NCI-H2196 (cell line): Measurements from ENCODE around the gene PHYKPL.

Experiments used
- DNase-seq: peaks from one replicate; lab custom pipeline; 2025; ENCODE audit not compliant: unreplicated experiment; lab: John Stamatoyannopoulos, UW

PHYKPL gene

DNA sequence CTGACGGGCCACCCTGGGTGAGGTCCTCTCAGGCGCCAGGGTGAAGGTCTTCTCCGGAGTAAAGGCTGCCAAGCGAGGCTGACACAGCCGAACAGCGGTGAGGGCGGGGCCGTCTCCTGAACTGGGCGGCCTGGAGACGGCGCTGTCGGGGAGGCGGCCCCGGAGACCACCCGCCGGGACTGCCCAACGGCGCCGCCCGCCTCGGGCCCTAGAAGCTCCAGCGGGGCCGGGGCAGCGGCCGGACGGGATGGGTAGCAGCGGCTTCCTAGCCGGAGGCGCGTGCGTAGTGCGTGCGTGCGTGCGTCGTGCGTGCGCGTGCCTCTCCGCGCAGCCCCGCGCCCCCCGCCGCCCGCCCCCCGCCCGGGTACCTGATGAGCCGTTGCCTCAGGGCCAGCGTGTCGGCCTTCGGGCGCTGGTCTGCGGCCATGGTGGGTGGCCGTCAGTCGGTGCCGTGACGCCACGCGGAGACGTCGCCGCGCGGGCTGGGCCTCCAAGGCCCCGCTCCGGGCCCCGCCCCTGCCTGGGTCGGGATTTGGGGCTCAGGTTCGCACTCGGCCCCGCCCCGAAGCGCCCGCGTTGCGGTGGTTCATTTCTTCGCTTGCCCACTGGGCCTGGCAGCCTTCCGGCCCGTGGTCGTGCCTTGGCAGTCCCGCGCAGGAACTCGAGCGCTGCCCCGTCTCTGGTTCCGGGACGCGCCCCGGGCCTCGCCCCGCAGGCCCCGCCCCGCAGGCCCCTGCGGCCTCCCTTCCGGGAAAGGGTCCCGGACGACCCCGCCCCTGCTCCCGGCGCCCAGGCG lies at the start of gene PHYKPL:
Gene PHYKPL (minus strand): TSS at position 679 of the 796 bp plus-strand sequence. CDS start 252 bp downstream, at position 427.
- DNase-seq, result peak; percentile 82

DNA sequence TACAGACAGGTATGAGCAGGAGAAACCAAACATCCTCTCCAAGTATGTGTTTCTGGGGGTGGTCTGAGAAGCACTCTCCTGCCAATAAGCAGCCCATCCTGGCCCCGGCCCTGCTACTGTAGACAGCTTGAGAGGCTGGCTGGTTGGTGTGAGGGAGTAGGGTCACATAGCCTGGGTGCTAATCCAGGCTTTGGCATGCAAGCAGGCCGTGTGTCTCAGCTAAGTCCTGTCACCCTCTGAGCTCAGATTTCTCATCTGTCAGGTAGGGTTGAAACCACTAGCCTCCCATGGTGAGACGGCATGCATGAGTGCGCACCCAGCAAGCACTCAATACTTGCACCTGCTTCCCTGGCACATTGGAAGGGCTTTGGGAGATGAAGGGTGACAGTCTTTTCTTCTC lies 49.8 kb upstream of the PHYKPL start:
- DNase-seq, result no peak

GRCh38 chr5:178281331-178281730 lies 48.7 kb upstream of the PHYKPL start:
- DNase-seq, result no peak

GRCh38 chr5:178280631-178281030 lies 48.0 kb upstream of the PHYKPL start:
- DNase-seq, result no peak

- peak; percentile 92 for DNase-seq
These were observed 47.3 kb upstream of the PHYKPL start for GRCh38 chr5:178279723-178280438.

DNA sequence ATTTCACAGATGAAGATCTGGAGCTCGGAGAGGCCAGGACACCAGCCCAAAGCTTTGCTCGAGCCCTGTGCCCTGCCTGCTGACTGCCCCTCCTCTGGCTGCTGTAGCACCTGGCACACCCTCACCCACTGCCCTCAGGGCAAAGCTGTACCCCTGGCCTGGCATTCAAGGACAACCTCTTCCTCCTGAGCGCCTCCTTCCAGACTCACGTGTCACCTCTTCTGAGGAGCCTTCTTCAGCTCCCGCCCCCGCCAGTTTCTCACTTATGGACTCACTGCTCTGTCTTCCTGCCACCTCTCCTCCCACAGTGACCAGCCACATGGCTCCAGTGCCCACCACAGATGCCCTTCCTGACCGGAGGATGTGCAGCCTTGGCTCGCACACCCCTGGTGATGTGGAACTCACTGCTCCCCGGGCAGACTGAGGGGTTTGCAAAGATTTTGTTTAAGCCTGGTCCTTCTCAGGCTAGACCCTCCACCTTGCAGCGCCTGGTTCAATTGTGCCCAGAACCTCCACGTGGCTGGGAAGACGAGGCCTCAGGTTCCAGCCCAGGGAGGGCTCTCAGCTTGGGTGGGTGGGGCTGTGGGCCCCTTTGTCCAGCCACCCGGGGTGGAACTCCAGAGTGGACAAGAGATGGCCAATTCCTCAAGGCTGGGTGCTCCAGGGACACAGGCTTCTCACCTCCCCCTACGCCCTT lies 46.6 kb upstream of the PHYKPL start:
- DNase-seq, result no peak

GRCh38 chr5:178278358-178279023 lies 45.9 kb upstream of the PHYKPL start:
- DNase-seq, result no peak

DNA sequence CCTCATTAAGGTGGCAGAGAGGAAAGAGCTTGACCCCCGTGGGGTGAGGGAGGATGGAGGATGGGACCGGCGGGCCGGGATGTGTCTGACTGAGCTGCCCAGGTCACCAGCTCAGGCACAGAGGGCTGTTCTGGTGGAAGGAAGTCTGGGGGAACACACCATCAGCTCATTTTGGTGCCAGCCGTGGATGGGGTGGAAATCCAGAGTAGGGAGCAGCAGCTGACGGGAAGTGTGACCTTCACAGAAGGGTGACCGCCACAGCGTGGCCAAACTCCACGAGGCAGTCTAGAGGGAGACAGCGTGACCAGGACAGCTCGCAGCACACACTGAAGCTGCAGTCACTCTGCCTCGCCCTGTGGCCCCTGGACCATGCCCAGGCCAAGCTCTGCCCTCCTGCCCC lies 45.3 kb upstream of the PHYKPL start:
- no peak for DNase-seq

DNA sequence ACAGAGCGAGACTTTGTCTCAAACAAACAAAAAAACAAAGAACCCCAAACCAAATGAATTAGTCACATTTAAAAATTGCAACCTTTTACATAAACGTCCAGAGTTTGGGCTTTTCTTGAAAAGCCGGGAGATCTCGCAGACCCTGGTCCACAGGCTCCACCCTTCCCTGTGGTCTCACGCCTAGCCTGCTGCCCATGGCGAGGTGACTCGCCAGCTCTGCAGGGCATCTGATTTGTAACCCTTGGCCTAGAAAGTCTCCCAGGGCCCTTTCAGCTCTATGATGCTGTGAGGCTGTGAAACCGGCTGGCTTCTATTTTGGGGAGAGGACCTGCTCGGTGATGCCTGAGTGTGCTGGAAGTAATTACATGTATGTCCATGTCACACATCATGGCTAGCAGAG lies 44.7 kb upstream of the PHYKPL start:
- DNase-seq, result no peak

GRCh38 chr5:178274781-178275537 lies 42.4 kb upstream of the PHYKPL start:
- no peak for DNase-seq

GRCh38 chr5:178273665-178274541 lies 41.3 kb upstream of the PHYKPL start:
- no peak for DNase-seq

GRCh38 chr5:178273041-178273440 lies 40.4 kb upstream of the PHYKPL start:
- DNase-seq, result no peak

GRCh38 chr5:178272591-178272990 lies 40.0 kb upstream of the PHYKPL start:
- DNase-seq, result no peak

- DNase-seq, result no peak
These were observed 39.3 kb upstream of the PHYKPL start for GRCh38 chr5:178271726-178272479.

- DNase-seq, result no peak
These were observed 38.6 kb upstream of the PHYKPL start for GRCh38 chr5:178271231-178271630.

- DNase-seq, result no peak
These were observed 36.9 kb upstream of the PHYKPL start for GRCh38 chr5:178269499-178269898.

- DNase-seq, result no peak
These were observed 35.3 kb upstream of the PHYKPL start for GRCh38 chr5:178267876-178268275.

DNA sequence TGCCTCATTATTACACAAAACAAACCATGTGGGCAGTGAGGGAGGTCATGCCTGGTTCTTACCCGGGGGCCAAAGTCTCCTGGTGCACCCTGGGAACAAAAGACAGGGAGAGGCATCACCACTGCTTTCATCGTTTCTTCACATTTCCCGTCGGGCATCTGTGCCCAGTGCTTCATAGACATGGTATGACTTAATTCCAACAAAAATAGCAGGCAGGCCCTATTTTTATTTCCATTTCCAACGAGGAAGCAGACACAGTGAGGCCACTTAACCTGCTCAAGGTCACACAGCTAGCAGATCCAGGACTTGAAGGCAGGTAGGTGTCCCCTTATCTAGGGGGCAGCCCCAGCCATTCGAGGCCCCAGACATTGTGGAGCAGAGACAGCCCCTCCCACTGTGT lies 34.6 kb upstream of the PHYKPL start:
- no peak for DNase-seq

GRCh38 chr5:178266581-178266980 lies 34.0 kb upstream of the PHYKPL start:
- no peak for DNase-seq
